ENCODE measurements around the gene PCNT.
"Not testable (repeated sequence)": the region's sequence is repeated elsewhere in the genome, so short reads cannot be mapped to it uniquely, and the experiment has no call there.

The PCNT gene

DNA sequence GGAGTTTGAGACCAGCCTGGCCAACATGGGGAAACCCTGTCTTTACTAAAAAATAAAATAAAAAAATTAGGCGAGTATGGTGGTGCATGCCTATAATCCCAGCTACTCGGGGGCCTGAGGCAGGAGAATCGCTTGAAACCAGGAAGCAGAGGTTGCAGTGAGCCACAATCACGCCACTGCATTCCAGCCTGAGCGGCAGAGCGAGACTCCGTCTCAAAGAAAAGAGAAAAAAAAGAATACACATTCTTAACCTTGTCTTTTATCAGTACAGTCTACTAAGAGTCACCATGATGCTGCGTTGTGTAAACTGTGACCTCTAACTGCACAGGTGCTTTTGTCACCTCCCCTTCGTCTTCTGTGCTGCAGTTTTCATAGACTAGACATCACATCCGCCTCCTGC is 37.2 kb downstream of the PCNT start:
- no peak for DNase-seq (ENCODE audit: low spot score)

DNA sequence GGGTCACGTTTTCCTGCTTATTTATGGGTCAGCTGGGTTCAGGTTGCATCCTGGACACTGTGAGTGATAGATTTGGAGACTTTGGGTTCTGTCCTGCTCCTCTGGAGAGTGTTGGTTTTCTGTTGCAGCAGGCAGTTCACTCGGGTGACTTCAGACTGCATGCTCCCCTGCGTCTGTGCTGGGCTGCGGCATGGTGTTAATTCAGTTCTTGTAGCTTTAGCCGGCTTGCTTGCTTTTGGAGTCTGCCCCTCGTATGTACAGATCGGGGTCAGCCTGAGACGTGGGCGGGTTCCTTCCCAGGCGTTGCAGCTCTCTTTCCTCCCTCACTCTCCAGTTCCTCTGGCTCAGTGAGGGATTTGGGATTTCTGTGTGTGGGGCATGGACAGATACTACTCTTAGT is 38.0 kb downstream of the PCNT start:
- no peak for DNase-seq (ENCODE audit: low spot score)

DNA sequence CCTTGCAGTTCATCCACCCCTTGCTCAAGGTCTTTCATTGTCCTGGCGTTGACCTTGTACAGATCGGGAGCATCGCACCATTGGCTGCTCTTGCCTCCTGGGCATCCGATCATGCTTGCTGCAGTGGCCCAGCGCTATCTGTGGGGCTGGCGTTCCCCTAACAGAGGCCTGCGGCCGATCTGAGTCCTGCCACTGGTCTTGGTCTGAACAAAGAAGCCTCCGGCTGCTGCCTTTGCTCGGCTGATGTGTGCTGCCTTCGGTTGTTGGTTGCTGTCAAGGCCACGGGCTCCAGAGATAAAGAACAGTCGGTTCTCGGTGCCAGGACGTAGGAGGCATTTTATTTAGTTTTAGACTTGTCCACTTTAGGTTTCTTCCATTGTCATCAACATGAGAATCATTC is 39.0 kb downstream of the PCNT start:
- no peak for DNase-seq (ENCODE audit: low spot score)

DNA sequence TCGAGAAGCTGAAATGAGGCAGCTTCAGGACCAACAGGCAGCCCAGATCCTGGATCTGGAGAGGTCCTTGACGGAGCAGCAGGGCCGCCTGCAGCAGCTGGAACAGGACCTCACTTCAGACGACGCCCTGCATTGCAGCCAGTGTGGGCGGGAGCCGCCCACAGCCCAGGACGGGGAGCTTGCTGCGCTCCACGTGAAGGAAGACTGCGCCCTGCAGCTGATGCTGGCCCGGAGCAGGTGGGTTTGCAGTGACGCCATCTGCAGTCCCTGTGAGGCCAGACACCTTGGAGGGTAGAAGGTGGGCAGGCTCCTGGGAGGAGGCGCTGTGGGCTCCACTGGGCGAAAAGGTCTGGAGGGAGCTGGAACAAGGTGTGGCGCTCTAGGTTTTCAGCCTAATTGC is 39.7 kb downstream of the PCNT start:
- DNase-seq (ENCODE audit: low spot score): no peak

DNA sequence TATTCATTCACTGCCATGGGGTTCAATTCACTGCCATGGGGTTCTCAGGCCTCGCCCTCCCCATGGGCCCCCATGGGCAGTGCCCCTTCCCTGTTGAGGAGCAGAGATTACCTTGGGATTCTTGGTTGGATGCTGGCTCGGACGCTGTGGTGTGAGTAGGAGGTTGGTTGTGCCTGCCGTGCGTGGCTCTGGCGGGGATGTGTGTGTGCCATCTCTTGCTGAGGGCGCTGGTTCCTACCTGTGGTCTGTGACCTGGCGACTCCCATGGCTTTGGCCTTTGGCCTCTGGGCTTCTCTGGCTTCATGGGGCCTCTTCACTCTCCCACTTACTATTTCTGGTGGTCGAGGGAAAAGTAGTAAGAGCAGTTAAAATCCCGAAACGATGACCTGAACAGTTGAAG is 42.1 kb downstream of the PCNT start:
- DNase-seq (ENCODE audit: low spot score): no peak

DNA sequence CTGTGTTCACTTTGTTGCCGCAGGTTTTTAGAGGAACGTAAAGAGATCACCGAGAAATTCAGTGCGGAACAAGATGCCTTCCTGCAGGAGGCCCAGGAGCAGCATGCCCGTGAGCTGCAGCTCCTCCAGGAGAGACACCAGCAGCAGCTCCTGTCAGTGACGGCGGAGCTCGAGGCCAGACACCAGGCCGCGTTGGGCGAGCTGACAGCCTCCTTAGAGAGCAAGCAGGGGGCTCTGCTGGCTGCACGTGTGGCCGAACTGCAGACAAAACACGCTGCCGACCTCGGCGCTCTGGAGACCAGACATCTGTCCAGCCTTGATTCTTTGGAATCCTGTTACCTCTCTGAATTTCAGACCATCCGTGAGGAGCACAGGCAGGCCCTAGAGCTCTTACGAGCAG is 42.6 kb downstream of the PCNT start:
- no peak for DNase-seq (ENCODE audit: low spot score)

DNA sequence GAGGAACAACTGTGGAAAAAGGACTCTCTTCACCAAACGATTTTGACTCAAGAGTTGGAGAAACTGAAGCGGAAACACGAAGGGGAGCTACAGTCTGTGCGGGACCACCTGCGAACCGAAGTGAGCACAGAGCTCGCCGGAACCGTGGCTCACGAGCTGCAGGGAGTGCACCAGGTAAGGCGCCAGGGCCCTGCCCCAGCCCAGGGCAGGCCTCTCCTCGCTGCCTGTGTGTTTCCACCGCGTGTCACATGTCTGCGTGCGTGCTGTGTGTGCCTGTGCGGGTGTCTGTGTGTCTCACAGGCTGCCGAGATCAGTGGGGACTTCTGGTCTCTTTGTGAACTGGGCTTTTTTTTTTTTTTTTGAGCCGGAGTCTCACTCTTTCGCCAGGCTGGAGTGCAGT is 43.0 kb downstream of the PCNT start:
- no peak for DNase-seq (ENCODE audit: low spot score)

DNA sequence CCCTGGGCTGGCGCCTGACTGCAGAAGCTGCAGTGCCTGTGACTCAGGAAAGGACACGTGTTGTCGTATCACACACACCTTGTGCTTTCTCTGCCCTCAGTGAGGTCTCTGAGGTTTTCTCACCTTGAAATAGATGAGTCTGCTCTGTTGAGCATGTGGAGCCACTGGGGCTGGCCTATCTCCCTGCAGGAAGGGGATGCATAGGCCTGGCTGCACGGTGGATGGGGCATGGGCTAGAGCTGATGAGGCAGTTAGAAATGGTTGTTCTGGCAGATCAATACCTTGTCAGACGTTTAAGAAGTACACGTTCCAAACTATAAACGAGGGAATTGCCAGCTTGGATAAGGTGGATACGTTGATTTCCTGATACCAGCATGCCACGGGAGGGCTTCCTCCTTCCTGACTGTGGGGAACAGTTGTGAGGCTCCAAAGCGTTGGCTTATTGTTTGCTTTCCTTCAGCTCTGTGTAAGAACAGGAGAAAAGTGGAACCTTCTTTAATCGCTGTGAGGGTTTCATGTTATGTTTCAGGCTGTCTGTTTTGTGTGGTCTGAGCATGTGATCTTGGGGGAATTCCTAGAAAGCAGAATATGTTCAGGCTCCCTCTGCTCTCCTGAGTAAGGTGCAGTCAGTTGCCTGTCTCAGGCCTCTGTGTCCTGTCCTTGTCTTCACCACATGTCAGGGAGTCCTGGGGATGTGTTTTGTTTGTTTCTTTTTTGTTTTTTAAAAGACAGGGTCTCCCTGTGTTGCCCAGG is 44.8 kb downstream of the PCNT start:
- no peak for DNase-seq (ENCODE audit: low spot score)

DNA sequence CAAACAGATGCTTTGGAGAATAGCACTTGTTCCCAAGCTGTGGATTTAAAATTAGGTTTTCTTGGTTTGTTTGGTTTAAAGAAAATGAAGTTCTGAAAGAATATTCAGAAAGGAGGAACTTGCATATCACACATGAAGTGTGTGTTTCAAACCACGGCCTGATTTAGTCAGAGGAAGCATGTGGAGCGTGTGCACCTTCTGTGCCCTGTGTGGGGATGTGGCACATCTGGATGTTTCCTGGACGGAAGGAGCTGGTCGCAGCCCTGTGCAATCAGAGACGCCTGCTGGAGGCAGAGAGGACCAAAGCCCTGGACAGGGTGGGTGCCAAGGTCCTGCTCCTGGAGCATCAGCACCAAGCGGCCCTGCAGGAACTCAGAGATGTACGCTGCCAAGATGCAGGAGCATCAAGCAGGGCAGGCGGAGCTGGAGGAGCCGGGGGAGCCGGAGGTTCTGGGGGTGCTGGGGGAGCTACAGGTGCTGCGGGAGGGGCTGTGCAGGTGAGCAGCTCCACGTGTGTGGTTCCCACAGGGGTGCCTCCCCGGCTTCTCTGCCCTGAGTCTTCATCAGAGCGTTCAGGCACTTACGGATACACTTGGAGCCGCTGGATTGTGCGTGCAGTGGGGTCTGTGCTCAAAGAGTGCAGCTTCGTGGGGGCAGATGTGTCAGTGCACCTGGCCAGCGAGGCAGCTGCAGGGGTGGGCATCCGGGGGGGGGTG is 45.7 kb downstream of the PCNT start:
- no peak for DNase-seq (ENCODE audit: low spot score)

DNA sequence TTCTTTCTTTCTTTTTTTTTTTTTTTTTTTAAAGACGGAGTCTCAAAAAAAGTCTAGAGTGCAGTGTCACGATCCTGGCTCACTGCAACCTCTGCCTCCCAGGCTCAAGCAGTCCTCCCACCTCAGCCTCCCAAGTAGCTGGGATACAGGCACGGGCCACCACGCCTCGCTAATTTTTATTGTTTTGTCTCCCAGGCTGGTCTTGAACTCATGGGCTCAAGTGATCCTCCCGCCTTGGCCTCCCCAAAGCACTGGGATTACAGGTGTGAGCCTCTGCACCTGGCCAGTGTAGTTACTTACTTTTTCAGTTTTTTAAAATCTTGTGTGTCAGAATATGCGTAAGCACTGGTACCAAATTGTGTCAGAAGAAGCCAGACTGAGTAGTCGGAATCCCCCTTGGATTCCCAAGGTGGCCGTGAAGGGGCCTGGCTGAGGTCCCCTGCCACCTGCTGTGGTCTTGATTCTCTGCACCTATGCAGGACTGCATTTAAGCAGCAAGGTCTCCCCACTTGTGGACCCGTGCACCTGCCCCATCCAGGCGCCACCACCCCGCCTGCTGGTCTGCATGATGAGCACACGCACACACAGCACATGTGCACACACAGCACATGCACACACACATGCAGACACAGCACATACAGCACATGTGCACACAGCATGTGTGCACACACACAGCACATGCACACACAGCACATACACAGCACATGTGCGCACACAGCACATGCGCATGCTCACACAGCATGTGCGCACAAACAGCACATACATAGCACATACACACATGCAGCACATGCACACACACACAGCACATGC is 47.5 kb downstream of the PCNT start:
- DNase-seq (ENCODE audit: low spot score): no peak

DNA sequence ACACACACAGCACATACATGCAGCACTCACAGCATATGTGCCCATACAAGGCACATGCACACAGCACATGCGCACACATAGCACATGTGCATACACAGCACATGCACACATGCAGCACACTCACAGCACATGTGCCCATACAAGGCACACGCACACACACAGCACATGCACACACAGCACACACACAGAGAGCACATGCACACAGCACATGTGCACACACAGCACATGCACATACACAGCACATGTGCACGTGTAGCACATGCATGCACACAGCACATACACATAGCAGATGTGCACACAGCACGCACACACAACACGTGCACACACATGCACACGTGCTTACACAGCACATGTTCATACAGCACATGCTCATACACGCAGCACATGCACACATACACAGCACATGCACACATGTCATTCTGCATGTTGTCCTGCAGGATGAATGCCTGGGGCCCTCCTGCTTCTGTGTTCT is 48.1 kb downstream of the PCNT start:
- no peak for DNase-seq (ENCODE audit: low spot score)

DNA sequence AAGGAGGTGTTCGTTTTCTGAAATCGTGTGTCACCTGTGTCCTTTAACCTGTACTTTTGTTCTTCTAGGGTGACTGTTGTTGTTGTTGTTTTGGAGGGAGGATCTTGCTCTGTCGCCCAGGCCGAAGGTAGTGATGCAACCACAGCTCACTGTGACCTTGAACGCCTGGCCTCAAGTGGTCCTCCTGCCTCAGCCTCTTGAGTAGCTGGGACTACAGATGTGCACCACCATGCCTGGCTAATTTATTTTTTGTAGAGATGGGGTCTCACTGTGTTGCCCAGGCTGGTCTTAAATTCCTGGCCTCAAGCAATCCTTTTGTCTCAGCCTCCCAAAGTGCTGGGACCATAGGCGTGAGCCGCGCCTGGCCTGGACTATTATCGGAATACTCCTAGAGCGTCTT is 49.0 kb downstream of the PCNT start:
- DNase-seq (ENCODE audit: low spot score): not testable (repeated sequence)

DNA sequence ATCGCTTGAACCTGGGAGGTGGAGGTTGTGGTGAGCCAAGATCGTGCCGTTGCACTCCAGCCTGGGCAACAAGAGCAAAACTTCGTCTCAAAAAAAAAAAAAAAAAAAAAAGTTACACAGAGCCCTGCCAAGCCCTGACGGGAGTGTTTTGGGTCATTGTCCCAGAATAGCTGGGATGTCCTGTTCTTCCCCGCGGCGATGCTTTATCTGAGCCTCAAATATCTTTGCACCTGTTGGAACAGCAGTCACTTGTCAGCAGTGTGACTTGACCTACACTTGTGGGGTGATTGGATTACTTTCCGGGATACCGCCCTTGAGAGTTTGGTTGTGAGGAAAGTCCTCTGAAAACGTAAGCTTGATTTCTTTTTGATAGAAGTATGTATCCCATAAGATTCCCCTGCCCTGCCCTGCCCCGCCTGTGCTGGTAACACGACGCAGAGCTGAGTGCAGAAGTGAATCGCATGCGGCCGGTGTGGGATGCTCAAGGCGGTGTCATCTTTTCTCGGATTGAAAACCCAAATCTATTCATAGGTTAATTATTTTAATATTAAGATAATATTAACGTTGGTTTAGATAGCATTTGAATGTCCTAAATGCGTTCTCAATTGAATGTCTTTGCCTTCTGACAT is 50.9 kb downstream of the PCNT start:
- DNase-seq (ENCODE audit: low spot score): no peak

DNA sequence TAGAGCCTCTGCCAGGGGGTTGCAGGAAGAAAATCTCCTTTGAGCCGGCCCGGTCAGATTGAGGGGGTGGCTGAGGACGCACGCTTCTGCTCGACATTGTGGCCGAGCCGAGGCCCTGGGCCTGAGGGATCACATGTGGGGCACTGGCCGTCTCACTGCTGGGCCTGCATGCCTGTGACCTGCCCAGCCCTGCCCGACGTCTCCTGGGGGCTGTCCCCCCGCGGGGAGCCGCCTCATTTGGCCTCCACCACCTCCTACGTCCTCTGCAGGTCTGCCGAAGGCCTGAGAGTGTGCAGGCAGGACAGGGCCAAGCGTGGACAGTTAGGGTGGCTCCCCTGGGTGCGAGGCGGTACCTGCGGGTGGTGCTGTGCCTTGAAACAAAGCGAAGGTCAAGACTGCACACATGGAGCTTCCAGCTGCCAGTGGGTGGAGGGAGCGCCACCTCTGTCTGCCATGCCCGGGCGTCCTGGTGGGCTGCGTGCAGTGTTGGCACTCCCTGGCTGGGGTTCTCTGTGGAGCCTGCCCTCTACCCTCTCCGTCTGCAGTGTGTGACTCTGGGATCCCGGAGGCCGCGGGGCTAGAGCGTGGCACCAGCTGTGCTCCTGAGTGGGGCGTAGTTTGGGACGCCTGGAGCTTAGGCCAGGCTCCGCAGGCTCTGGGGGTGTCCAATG is 51.7 kb downstream of the PCNT start:
- no peak for DNase-seq (ENCODE audit: low spot score)

DNA sequence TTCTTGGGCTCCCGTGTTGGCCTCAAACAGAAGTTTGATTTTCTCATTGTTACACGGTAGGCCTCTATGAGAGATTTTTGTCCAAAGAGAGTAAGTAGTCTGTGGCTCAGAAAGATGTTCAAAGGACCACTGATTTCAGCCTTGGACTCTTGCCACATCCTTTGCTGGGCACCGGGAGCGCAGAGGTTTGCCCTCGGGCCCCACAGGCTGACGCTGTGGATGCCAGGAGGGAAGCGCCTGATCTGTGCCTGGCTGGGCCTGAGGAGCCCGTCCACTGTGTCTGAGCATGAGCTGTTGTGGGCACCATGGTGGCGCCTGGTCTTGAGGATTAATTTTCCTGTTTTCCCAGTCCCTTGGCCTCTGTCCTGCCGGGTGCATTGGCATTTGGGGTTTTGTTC is 52.3 kb downstream of the PCNT start:
- DNase-seq (ENCODE audit: low spot score): no peak

DNA sequence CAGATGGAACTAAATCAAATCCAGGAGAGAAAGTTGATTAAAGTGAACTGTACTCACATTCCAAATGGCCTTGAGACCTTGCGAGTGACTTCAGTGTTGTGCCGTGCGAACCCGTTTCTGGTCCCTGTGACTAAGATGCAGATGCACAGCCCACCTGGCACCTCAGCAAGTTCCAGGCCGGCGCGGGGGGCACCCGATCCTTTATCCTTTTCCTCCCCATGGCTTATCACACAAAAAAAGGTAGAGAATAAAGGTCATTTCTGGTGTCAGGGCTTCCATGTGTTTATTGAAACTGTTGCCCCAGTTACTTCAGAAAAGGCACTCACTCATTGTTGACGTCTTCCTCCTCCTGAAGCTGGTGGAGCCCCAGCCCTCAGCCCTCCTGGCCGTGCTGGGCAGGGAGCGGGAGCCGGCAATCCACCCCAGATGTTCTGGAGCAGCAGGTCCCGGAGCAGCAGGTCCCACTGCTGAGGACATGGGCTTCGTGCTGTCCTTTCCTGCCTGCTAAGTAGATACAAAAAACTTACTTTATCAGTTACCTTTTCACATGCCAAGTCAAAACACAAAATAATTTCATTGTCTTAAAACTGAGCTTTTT is 53.0 kb downstream of the PCNT start:
- no peak for DNase-seq (ENCODE audit: low spot score)

DNA sequence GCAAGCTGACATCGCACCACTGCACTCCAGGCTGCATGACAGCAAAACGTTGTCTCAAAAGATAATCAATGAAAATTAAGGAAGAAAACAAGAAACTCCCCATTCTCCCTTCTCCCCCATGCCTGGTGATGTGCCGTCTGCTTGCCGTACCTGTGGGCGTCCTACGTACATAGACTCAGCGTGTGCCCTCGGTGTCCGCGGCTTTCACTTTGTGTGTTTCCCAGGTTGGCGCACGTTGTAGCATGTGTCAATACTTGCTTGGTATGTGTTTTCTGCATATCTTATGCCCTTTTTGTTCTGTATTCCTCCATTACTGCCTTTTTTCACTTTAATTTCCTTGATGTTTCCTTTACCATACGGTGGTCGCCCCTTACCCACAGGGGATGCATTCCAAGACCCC is 53.8 kb downstream of the PCNT start:
- DNase-seq (ENCODE audit: low spot score): no peak

DNA sequence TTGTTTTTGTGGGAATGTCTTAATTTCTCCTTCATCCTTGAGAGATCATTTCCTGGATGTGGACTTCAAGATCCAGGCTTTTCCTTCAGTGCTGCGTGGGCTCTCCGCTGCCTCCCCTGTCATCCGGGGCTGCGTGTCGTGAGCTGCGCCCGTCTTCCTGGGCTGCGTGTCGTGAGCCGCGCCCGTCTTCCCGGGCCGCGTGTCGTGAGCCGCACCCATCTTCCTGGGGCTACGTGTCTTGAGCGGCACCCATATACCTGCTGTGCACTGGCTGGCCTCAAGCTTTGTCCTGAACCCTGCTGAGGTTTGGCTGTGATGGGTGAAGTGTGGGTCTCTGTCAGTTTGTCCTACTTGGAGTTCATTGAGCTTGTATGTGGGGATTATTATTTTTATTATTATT is 55.1 kb downstream of the PCNT start:
- no peak for DNase-seq (ENCODE audit: low spot score)

DNA sequence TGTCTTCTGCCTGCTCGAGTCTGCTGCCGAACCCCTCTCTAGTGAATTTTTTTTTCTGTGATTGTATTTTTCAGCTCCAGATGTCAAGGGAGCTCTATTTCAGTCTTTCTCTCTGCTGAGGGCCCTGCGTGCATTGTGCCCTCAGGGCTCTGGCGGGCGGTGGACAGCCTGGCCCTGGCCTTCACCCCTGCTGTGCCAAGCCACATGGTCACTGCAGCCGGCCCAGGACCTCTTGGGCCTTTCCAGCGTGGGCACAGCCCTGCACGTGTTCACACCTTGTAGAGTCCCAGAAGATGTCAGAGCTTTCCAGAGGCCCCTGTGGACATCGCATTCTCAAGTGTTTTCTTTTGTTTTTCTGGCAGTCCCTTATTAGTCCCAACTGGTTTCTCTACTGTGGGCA is 55.7 kb downstream of the PCNT start:
- DNase-seq (ENCODE audit: low spot score): no peak

DNA sequence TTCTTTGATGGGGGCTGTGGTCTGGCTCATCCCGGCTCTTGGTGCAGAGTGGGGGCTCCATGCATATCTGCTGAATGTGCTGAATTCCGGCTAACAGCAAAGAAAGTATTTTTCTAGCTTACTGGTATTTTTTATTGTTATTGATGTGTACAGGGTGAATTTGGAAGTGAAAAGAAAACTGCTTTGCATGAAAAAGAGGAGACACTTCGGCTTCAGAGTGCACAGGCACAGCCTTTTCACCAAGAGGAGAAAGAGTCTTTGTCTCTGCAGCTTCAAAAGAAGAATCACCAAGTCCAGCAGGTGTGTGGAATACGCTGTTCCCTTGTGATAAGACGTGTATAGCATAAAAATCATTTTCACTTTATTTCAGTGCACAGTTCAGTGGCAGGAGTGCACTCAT is 57.6 kb downstream of the PCNT start:
- no peak for DNase-seq (ENCODE audit: low spot score)

DNA sequence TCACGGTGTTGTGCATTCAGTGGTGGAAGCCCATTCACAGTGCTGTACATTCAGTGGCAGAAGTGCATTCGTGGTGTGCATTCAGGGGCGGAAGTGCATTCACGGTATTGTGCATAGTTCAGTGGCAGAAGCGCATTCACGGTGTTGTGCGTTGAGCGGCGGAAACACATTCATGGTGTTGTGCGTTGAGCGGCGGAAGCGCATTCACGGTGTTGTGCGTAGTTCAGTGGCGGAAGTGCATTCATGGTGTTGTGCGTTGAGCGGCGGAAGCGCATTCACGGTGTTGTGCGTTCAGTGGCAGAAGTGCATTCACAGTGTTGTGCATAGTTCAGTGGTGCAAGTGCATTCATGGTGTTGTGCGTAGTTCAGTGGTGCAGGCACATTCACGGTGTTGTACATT is 60.6 kb downstream of the PCNT start:
- DNase-seq (ENCODE audit: low spot score): no peak
